T-helper 1 cell (primary cell): ENCODE results near the gene IL18.
"Not testable (repeated sequence)": the region's sequence is repeated elsewhere in the genome, so short reads cannot be mapped to it uniquely, and the experiment has no call there.

Experiments used
- DNase-seq, 5 donors: peaks; one replicate each; pipeline ENCODE4 v3.0.0-alpha.2; 2012 to 2020
- total RNA-seq, 4 donors: gene quantifications; one replicate each; lab custom pipeline; 2026; lab: John Stamatoyannopoulos, UW

The IL18 gene
- total RNA-seq, result 0 to 0.54 (median 0.08) reads per million in 4 donors

DNA sequence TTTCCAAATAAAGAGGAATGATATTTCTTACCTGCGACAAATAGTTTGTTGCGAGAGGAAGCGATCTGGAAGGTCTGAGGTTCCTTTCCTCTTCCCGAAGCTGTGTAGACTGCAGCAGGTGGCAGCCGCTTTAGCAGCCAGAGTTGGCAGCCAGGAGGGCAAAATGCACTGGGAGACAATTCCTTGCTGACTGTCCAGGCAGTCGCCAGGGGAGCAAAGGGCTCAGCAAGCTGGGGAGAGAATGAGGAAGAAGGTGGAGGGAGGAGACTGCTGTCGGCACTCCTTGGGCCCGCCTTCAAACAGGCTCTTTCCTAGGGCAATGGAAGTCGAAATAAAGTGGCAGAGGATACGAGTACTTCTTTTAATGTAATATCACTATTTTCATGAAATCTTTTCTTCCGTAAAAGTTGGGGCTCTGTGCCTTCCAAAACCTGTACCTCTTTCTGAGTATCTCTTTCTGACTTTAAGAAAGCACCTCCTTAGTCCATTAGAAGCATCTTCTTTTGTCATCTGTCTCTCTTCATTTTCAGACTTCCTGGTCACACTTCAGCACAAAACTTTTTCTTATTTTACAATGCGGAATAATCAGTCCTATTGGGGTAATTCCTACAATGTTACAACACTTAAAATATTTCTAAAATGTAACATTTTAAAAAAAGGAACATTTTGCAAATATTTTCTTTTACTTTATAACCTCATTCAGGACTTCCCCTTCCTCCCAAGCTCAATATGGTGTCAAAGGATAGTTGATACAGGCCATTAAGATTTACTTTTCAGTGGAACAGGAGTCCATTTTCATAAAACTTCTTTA, at the start of gene IL18:
IL18 (minus strand) TSS at position 220 of the 811 bp plus-strand sequence. CDS start 9,041 bp downstream, outside the sequence.
- no peak for DNase-seq

DNA sequence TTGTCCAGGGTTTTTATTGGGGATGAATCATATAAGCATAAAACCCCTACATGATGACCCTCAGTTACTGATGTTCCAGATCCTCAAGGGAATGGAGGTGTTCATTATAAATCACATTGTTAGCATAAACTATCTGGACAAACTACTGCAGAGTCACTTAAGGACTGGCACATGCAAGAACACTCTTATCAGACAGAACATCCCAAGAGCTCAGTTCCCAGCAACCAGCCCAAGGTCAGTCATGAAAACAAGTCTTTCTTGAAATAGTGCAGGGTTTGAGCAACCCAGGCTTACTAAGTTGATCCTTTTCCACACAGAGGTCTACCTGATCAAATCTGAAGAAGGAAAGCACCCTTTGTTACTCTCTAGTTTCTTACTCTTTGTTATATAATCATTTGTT, 48.8 kb upstream of the IL18 start:
- DNase-seq, result no peak

DNA sequence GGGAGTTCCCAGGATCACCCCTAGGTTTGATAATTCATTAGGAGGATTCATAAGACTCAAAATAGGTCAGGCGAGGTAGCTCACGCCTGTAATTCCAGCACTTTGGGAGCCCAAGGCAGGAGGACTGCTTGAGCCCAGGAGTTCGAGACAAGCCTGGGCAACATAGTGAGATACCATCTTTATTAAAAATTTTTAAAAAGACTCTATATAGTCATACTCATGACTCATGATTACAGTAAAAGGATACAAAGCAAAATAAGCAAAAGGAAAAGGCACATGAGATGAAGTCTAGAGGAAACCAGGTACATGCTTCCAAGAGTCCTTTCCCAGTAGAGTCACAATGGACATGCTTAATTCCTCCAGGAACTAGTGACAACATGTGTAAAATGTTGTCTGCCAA, 48.4 kb upstream of the IL18 start:
- no peak for DNase-seq

- no peak for DNase-seq
Observed at GRCh38 chr11:112211536-112211935, 47.6 kb upstream of the IL18 start.

DNA sequence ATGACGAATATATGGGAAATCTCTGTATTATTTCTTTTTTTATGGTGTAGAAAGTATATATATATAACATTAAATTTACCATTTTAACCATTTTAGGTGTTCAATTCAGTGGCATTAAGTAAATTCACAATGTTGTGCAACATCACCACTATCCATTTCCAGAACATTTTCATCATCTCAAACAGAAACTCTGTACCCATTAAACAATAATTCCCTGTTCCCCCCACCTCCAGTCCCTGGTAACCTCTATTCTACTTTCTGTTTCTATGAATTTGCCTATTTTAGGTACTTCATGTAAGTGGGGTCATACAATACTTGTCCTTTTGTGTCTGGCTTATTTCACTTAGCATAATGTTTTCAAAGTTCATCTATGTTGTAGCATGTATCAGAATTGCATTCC, 47.0 kb upstream of the IL18 start:
- no peak for DNase-seq

GRCh38 chr11:112206071-112206470, 42.2 kb upstream of the IL18 start:
- DNase-seq, result no peak

DNA sequence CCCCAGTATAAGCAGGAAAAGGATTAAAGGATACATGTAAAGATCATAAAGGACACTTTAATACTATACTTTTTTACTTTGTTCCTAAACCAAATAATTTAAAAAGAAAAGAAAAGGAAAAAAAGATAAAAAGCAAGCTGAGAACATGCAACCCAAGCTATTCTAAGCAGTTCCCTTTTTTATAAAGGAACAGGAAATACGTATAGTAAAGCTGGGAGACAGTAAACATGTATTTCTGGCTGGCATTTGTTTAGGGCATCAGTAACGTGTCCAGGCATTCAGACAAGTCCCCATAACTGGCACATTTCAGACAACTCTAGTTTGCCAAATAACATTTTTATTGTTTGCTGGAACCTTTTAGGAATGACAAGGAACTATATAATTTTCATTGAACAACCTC, 36.4 kb upstream of the IL18 start:
- DNase-seq, result no peak

GRCh38 chr11:112199101-112199500, 35.2 kb upstream of the IL18 start:
- DNase-seq, result not testable (repeated sequence)

DNA sequence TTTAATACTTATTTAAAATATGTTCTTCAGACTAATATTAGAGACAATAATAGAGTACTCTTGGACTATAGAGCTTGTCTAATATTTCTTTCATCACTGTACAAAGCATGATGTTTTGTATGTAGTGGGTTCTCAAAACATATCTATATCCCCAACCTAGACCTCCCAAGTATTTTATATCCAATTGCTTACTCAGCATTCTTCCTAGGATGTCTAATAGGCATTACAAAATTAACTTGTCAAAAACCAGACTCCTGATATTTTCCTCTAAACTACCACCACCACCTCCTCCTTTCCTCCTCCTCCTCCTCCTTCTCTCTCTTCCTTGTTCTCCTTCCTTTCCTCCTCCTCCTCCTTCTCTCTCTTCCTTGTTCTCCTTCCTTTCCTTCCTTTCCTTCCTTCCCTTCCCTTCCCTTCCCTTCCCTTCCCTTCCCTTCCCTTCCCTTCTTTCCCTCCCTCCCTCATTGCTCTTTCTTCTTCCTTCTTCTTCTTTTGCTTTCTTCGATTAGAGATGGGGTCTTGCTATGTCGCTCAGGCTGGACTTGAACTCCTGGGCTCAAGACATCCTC, 32.7 kb upstream of the IL18 start:
- no peak for DNase-seq

DNA sequence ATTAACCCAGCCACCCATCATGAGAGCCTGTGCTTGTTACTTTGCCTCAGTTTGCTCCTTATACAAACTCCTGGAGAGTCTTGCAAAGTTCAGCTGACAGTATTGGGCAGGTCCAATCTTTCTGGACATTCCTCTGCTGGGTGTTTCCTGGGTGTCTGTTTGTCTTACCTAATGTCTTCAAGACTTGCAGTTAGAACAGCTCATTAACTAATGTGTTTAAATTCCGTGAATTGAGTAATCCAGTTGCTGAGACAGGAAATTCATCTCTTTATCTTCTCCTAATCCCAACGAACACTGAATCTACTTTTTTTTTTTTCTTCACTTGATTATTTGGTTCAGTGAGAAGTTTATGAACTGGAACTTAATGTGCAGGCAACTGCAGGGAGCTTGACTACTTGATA, 32.1 kb upstream of the IL18 start:
- no peak for DNase-seq

- DNase-seq, result not testable (repeated sequence)
Observed at GRCh38 chr11:112195113-112195512, 31.2 kb upstream of the IL18 start.

- no peak for DNase-seq
Observed at GRCh38 chr11:112186304-112186703, 22.4 kb upstream of the IL18 start.

DNA sequence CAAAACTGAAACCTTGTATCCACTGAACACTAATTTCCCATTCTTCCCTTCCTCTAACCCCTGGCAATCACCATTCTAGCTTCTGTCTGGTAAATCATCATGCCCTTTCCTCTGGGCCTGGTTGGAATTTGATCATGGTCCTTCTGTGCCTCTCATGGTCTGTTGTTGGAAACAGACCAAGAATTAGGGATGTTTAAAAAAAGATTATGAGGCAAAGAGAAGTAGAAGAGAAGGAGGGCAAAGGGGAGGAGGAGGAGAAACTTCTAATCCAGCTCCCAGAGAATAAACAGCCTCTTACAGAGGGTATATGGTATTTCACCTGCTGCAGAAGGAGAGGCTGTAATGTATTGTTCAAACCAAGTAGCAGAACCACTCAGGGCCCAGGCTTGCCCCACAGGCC, 22.0 kb upstream of the IL18 start:
- no peak for DNase-seq

GRCh38 chr11:112182867-112183266, 19.0 kb upstream of the IL18 start:
- DNase-seq, result no peak

- no peak for DNase-seq
Observed at GRCh38 chr11:112179601-112180000, 15.7 kb upstream of the IL18 start.

DNA sequence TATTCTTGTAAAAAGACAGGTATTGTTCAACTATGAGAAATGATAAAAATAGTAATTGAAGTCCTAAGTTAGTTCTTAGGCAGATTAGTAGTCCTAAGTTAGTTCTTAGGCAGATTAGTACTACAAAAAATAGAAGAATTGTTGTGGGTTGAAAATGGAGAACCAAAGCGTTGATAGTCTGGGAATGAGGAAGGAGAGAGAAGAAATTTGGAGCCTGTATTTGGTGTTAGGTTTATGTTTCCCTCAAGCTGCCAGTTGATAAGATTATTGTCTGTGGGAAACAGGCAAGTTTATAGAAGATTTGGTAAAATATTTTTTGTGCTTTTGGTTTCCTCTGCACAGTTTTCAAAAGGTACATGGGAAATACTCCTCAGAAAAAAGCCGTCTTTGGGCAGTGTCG, 15.0 kb upstream of the IL18 start:
- DNase-seq, result no peak

- no peak for DNase-seq
Observed at GRCh38 chr11:112178428-112178827, 14.5 kb upstream of the IL18 start.

DNA sequence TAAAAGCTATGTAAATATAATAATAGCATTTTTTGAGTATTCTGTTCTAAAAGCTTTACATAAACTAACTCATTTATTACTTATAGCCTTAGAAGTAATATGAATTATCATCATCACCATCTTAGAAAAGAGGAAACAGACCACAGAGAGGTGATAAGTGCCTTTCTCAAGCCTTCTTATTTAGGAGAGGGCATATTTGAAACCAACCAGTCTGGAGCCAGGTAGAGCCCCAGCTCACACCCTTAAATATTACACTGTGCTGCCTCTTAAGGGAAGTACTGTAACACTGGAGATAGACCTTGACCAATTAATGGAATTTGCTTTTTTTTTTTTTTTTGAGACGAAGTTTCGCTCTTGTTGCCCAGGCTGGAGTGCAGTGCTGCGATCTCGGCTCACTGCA, 13.7 kb upstream of the IL18 start:
- DNase-seq, result no peak

DNA sequence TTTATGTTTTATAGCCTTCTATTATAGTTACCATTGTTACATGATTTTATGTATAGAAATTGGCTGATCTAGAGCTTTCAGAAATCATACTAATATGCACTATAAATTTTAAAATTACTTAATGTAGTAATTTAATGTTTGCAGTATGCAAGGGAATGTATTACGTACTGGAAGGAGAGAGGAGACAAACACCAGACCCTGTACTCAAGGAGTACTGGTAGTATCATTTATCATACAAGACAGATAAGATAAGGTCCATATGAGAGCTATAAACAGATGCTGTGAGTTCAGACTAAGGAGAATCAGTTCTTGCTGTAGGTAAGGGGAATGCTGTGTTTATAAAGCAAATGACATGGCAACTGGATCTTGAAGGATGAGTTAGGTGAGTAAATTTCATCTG, 12.2 kb upstream of the IL18 start:
- no peak for DNase-seq

DNA sequence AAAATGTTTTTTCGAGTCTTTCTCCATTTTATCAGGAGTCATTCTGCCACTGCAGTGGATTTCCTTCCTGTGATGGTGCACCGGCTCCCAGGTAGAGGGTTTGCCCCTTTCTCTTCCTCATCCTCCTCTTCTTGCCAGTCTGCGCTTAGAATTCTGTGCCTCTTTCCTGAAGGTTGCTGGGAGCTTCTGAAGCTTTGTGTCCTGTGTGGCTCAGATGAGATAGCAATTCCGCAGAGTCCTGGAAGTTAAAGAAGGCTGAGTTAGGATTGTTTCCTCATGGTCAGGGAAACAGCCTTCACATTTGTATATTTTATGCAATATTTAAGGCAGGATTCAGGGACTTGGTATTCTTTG, 11.7 kb upstream of the IL18 start:
- no peak for DNase-seq

DNA sequence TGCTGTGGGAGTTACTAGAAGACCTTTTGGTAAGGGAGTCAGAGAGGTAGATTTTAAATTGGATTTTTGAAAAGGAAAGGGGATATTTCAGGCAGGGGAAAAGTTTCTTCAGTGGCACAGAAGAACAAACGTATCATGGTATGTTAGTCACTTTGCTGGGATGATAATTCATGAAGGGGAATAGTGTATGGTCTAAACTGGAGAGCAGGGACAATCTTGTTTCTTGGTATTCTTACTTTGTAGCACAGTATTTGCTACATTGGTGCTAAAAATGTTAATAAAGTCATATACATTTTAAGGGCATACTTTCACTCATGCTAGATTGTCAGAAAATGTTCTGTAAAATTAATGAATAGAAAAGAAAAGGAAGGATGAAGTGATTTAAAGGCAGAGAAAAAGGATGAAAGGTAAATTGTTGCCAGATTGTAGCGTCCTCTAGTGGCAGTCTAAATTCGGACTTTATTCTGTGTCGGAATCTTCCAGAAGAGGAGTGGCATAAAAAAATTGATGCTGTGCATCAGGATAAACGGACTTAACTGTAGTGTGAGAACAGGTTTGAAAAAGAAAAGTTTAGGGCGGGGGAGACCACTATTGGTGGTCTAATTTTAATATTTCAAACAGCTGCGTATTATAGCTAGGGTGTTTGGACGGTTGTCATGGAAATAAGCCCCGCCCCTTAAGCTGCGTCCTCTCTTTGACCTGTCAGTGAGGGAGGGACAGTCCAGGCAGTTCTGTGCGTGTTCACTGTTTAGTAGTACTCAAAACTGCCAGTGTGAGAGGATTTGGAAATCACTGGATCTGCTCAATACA, 11.1 kb upstream of the IL18 start, which contains the start of gene BCO2:
BCO2 (plus strand) TSS at position 724 of the 810 bp plus-strand sequence. CDS start 90 bp downstream, outside the sequence.
- peak in 4 of 5 donors; percentile 8 to 28 (median 12) for DNase-seq

GRCh38 chr11:112173152-112173551, 9.3 kb upstream of the IL18 start:
- DNase-seq, result no peak

GRCh38 chr11:112172362-112172994, 8.6 kb upstream of the IL18 start:
- no peak for DNase-seq
